H9 (cell line): ENCODE data around the gene SETD4. TPM values are rescaled to one million over a fixed set of nuclear protein-coding genes. Genes with fewer than 3 reads are reported as not detected.

ENCODE experiments used
- DNase-seq: peaks from one replicate; pipeline ENCODE4 v3.0.0-alpha.2; 2017
- H2AFZ ChIP-seq: one replicate; pipeline ENCODE4 v1.6.1; 2013; ENCODE audit warnings: mild to moderate bottlenecking, low read length, control low read depth, moderate library complexity
- H2AK5ac ChIP-seq: 2 replicates; pipeline ENCODE4 v1.6.1; 2013; ENCODE audit warnings: low read length, control low read depth, mixed read lengths; ENCODE audit not compliant: insufficient read length
- H2BK120ac ChIP-seq: one replicate; pipeline ENCODE4 v1.6.1; 2013; ENCODE audit warnings: low read depth, mild to moderate bottlenecking, low read length, control low read depth, inconsistent platforms; ENCODE audit not compliant: poor library complexity, severe bottlenecking
- H2BK12ac ChIP-seq: 2 replicates; pipeline ENCODE4 v1.6.1; 2013; ENCODE audit warnings: low read length, control low read depth, mixed read lengths, low read depth; ENCODE audit not compliant: insufficient read length
- H2BK15ac ChIP-seq: 2 replicates; pipeline ENCODE4 v1.6.1; 2013; ENCODE audit warnings: low read depth, low read length, control low read depth
- H2BK20ac ChIP-seq: one replicate; pipeline ENCODE4 v1.6.1; 2013; ENCODE audit warnings: low read depth, mild to moderate bottlenecking, low read length, control low read depth, inconsistent platforms; ENCODE audit not compliant: poor library complexity, severe bottlenecking
- H2BK5ac ChIP-seq: 2 replicates; pipeline ENCODE4 v1.6.1; 2013; ENCODE audit warnings: low read length, control low read depth, mixed read lengths; ENCODE audit not compliant: insufficient read length
- H3K14ac ChIP-seq: 2 replicates; pipeline ENCODE4 v1.6.1; 2013; ENCODE audit warnings: low read length, control low read depth; ENCODE audit not compliant: insufficient read depth
- H3K18ac ChIP-seq: 2 replicates; pipeline ENCODE4 v1.6.1; 2013; ENCODE audit warnings: low read depth, mild to moderate bottlenecking, mixed read lengths, low read length, control low read depth; ENCODE audit not compliant: insufficient read length
- H3K23ac ChIP-seq: 2 replicates; pipeline ENCODE4 v1.6.1; 2013; ENCODE audit warnings: low read length, control low read depth, mixed read lengths, low read depth; ENCODE audit not compliant: insufficient read length
- H3K23me2 ChIP-seq: 2 replicates; pipeline ENCODE4 v1.6.1; 2013; ENCODE audit warnings: low read depth, mild to moderate bottlenecking, mixed read lengths, low read length, control low read depth; ENCODE audit not compliant: insufficient read length, poor library complexity, severe bottlenecking
- H3K27ac ChIP-seq: 2 replicates; pipeline ENCODE4 v1.5.1; 2013; ENCODE audit warnings: low read length, control low read depth, mixed read lengths, low read depth; ENCODE audit not compliant: insufficient read length
- H3K27me3 ChIP-seq: 2 replicates; pipeline ENCODE4 v1.6.1; 2013; ENCODE audit warnings: low read length, control low read depth, inconsistent platforms; ENCODE audit not compliant: insufficient read depth
- H3K4ac ChIP-seq: 2 replicates; pipeline ENCODE4 v1.6.1; 2013; ENCODE audit warnings: low read depth, mild to moderate bottlenecking, control low read depth, inconsistent platforms, low read length, moderate library complexity
- H3K4me1 ChIP-seq: 2 replicates; pipeline ENCODE4 v1.6.1; 2013; ENCODE audit warnings: low read length, control low read depth, inconsistent platforms; ENCODE audit not compliant: insufficient read depth
- H3K4me2 ChIP-seq: 2 replicates; pipeline ENCODE4 v1.6.1; 2013; ENCODE audit warnings: low read length, control low read depth, mixed read lengths; ENCODE audit not compliant: insufficient read length, insufficient read depth
- H3K56ac ChIP-seq: 2 replicates; pipeline ENCODE4 v1.6.1; 2013; ENCODE audit warnings: low read depth, mild to moderate bottlenecking, mixed read lengths, low read length, control low read depth; ENCODE audit not compliant: insufficient read length
- H3K79me1 ChIP-seq: 2 replicates; pipeline ENCODE4 v1.6.1; 2013; ENCODE audit warnings: low read depth, mild to moderate bottlenecking, moderate library complexity, low read length, control low read depth, inconsistent platforms; ENCODE audit not compliant: insufficient read depth, poor library complexity, severe bottlenecking
- H3K79me2 ChIP-seq: 2 replicates; pipeline ENCODE4 v1.6.1; 2013; ENCODE audit warnings: low read length, control low read depth, inconsistent platforms; ENCODE audit not compliant: insufficient read depth
- H3K9ac ChIP-seq: 2 replicates; pipeline ENCODE4 v1.6.1; 2013; ENCODE audit warnings: low read length, control low read depth, mixed read lengths; ENCODE audit not compliant: insufficient read length; ENCODE audit errors: extremely low read depth
- H3K9me3 ChIP-seq: one replicate; pipeline ENCODE4 v1.6.1; 2013; ENCODE audit warnings: low read depth, low read length, inconsistent platforms; ENCODE audit not compliant: control insufficient read depth
- H3T11ph ChIP-seq: one replicate; pipeline ENCODE4 v1.6.1; 2013; ENCODE audit warnings: mild to moderate bottlenecking, low read length, control low read depth, inconsistent platforms
- H4K20me1 ChIP-seq: one replicate; pipeline ENCODE4 v1.6.1; 2013; ENCODE audit not compliant: control insufficient read depth, insufficient read length, insufficient read depth
- H4K5ac ChIP-seq: 2 replicates; pipeline ENCODE4 v1.6.1; 2013; ENCODE audit warnings: low read depth, mild to moderate bottlenecking, mixed read lengths, low read length, control low read depth; ENCODE audit not compliant: insufficient read length
- H4K8ac ChIP-seq: replicated peaks from 2 replicates; pipeline ENCODE4 v1.6.1; 2013; ENCODE audit warnings: low read length, control low read depth, mixed read lengths, low read depth; ENCODE audit not compliant: insufficient read length
- H4K91ac ChIP-seq: 2 replicates; pipeline ENCODE4 v1.6.1; 2013; ENCODE audit warnings: low read depth, mild to moderate bottlenecking, moderate library complexity, mixed read lengths, low read length, control low read depth; ENCODE audit not compliant: insufficient read length
- H3K27ac Mint-ChIP-seq, 3 experiments: 2 replicates in 2 of 3; 3 replicates in 1 of 3; pipeline ENCODE4 v1.8.0; 2020 to 2021; ENCODE audit warnings: mixed read lengths in 3 of 3, mild to moderate bottlenecking in 1 of 3, moderate library complexity in 1 of 3
- H3K27me3 Mint-ChIP-seq: 2 replicates; pipeline ENCODE4 v1.8.0; 2021; ENCODE audit warnings: low read depth, mild to moderate bottlenecking, moderate library complexity, mixed read lengths
- H3K36me3 Mint-ChIP-seq, 3 experiments: 2 replicates in 2 of 3; 3 replicates in 1 of 3; pipeline ENCODE4 v1.8.0; 2020 to 2021; ENCODE audit warnings: low read depth in 3 of 3, mixed read lengths in 3 of 3; ENCODE audit not compliant: insufficient read depth in 1 of 3
- H3K4me1 Mint-ChIP-seq, 2 experiments: 2 replicates each; pipeline ENCODE4 v1.8.0; 2020; ENCODE audit warnings: mixed read lengths in 2 of 2
- H3K4me3 Mint-ChIP-seq, 2 experiments: 2 replicates in 1 of 2; 3 replicates in 1 of 2; pipeline ENCODE4 v1.8.0; 2020 to 2021; ENCODE audit warnings: mild to moderate bottlenecking in 2 of 2, mixed read lengths in 2 of 2, moderate library complexity in 1 of 2
- H3K9me3 Mint-ChIP-seq, 2 experiments: 2 replicates in 1 of 2; 3 replicates in 1 of 2; pipeline ENCODE4 v1.8.0; 2020; ENCODE audit warnings: mild to moderate bottlenecking in 2 of 2, mixed read lengths in 2 of 2, moderate library complexity in 1 of 2
- WGBS: extraction: QIAGEN DNeasy Blood & Tissue Kit; methylation state at CpG from one replicate; pipeline ENCODE4 v1.1.7; 2013; ENCODE audit warnings: missing lambda C conversion rate, low lambda C conversion rate, mixed read lengths; ENCODE audit not compliant: insufficient read length; ENCODE audit errors: extremely low coverage; 5-methylcytosine and 5-hydroxymethylcytosine counted together
- total RNA-seq: library from RNA; stranded (reverse); gene quantifications from 2 replicates; pipeline ENCODE4 v1.2.1, GENCODE V29; 2021
- TF ChIP-seq, protein P1 (sequence below): fragments of 200-600 bp; sonication (generic); conservative IDR thresholded peaks from 3 replicates; pipeline ENCODE4 v1.8.0; 2021; ENCODE audit warnings: antibody characterized with exemption, mild to moderate bottlenecking

SETD4 gene
- total RNA-seq, 1 experiment from 2014 or later = 52.5 TPM

GRCh38 chr21:36105327-36105842 lies 45.1 kb upstream of the SETD4 start:
- Histone ChIP-seq H3K79me1 (no peaks in the 10 kb centered on the region), H3K4ac (no peak overlapping the region; the same call in 1 of the 2 replicates), H2AK5ac (no peak overlapping the region), H2BK120ac (no peak overlapping the region), H2BK20ac (no peak overlapping the region), H3K18ac (peak overlapping the region; percentile 83), H2AFZ (no peak overlapping the region), H3K23ac (peak overlapping the region; percentile 40), H3K23me2 (peaks cover 8% of the 10 kb centered on the region), H2BK5ac (peak overlapping the region; percentile 93), H3K9me3 (no peaks in the 10 kb centered on the region), H2BK12ac (no peak overlapping the region), H3K9ac (peak overlapping the region; percentile 98), H3K4me1 (peaks cover 3% of the 10 kb centered on the region; the same call in 1 of the 2 replicates), H4K91ac (no peak overlapping the region), H3K14ac (peak overlapping the region; percentile 93; the same call in 1 of the 2 replicates), H2BK15ac (no peak overlapping the region), H4K8ac (no peak overlapping the region), H3K27me3 (no peaks in the 10 kb centered on the region), H3T11ph (no peak overlapping the region), H3K27ac (peak overlapping the region; percentile 85), H4K5ac (no peak overlapping the region), H4K20me1 (no peaks in the 10 kb centered on the region), H3K4me2 (peak overlapping the region; percentile 97), H3K79me2 (peaks cover 3% of the 10 kb centered on the region; the same call in 1 of the 2 replicates), H3K56ac (peak overlapping the region; percentile 89)
- peaks cover 8 to 23% of the 10 kb centered on the region in 2 experiments for H3K9me3 Mint-ChIP-seq
- no CpG with 5 or more reads among the region's 4 CpGs for WGBS
- H3K4me3 Mint-ChIP-seq = peak overlapping the region; percentile 83 to 89
- peaks cover 29 to 38% (median 36%) of the 10 kb centered on the region in 3 experiments for H3K36me3 Mint-ChIP-seq
- H3K27ac Mint-ChIP-seq = peak overlapping the region; percentile 74 to 78 (median 75); a peak in 5 of 7 replicates
- DNase-seq = no peak
- H3K4me1 Mint-ChIP-seq = peaks cover 49 to 64% of the 10 kb centered on the region in 2 experiments
- TF ChIP-seq, protein P1, sequence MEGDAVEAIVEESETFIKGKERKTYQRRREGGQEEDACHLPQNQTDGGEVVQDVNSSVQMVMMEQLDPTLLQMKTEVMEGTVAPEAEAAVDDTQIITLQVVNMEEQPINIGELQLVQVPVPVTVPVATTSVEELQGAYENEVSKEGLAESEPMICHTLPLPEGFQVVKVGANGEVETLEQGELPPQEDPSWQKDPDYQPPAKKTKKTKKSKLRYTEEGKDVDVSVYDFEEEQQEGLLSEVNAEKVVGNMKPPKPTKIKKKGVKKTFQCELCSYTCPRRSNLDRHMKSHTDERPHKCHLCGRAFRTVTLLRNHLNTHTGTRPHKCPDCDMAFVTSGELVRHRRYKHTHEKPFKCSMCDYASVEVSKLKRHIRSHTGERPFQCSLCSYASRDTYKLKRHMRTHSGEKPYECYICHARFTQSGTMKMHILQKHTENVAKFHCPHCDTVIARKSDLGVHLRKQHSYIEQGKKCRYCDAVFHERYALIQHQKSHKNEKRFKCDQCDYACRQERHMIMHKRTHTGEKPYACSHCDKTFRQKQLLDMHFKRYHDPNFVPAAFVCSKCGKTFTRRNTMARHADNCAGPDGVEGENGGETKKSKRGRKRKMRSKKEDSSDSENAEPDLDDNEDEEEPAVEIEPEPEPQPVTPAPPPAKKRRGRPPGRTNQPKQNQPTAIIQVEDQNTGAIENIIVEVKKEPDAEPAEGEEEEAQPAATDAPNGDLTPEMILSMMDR = no peak
- no peaks in the 10 kb centered on the region; the same call in 1 of the 2 replicates for H3K27me3 Mint-ChIP-seq
